GM06990 (cell line): ENCODE measurements around the gene ITGA4.

ENCODE experiments used
- DNase-seq: peaks from one replicate; pipeline ENCODE4 v3.0.0-alpha.2; 2011; ENCODE audit not compliant: insufficient read length; ENCODE audit errors: extremely low read depth
- H3K27me3 ChIP-seq: replicated peaks from 2 replicates; pipeline ENCODE4 v1.6.0; 2011; ENCODE audit warnings: low read length; ENCODE audit not compliant: control insufficient read depth, insufficient read depth
- H3K36me3 ChIP-seq: 2 replicates; pipeline ENCODE4 v1.5.1; 2011; ENCODE audit warnings: low read length; ENCODE audit not compliant: control insufficient read depth, insufficient read depth
- H3K4me3 ChIP-seq: replicated peaks from 2 replicates; pipeline ENCODE4 v1.5.1; 2011; ENCODE audit warnings: low read depth, mild to moderate bottlenecking, control low read depth, low read length
- CTCF ChIP-seq: IDR thresholded peaks from 2 replicates; pipeline ENCODE4 v1.5.1; 2011; ENCODE audit warnings: low read length, control low read depth, mild to moderate bottlenecking, inconsistent platforms; ENCODE audit not compliant: insufficient read depth, poor library complexity, severe bottlenecking

The ITGA4 gene

DNA sequence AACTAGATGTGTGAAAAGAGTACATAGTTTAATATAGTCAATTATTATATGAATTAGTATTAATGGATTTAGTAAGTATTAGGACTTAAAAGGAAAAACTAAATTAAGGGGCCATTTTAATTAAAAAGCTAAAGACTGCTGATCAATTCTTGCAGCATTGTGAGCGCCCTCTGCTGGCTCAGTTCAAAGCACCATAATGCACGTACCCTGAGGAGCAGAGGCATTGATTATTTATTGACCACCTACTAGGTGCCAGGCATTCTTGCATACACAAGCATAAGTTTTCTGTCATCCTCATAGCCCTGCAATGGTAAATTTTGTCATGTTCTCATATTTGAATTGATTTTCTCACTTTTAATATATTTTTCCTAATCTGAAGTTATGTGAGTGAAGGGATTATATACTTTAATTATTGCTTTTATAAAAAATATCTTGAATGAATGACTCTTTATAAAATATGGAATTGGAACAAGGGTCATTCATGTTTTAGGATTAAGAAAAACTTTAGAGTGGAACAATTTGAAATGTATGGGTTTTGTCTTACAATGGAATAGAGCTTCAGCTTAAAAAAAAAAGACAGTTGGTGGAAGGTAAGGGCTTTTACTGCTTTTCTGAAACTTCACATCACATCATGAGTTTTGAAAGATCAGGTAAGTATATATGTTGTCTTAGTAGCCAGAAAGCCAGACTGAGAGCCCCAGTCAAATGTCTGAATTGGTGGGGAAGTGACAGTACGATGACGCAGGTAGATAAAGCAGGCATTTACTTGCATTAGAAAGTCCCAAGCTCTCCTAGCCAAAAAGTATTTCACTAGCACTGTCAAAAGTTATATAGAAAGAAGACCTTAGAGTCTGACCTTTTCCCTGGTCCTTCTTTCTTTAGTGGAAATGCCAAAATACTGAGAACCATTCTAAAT, 9.7 kb downstream of the ITGA4 start:
- no peak for DNase-seq
- H3K36me3 ChIP-seq: peaks cover 2% of the 10 kb centered on the region
- peak; percentile 81 for TF ChIP-seq CTCF

GRCh38 chr2:181467966-181468707, 11.0 kb downstream of the ITGA4 start:
- peaks cover 3% of the 10 kb centered on the region for H3K36me3 ChIP-seq
- H3K4me3 ChIP-seq: no peak overlapping the region
- H3K27me3 ChIP-seq: no peaks in the 10 kb centered on the region
- no peak for DNase-seq
- no peak for TF ChIP-seq CTCF

More for the DNA sequence above, 9.7 kb downstream of the ITGA4 start:
- H3K4me3 ChIP-seq: peak overlapping the region; percentile 20; the same call in 1 of the 2 replicates
- H3K27me3 ChIP-seq: no peaks in the 10 kb centered on the region

GRCh38 chr2:181468811-181469210, 11.6 kb downstream of the ITGA4 start:
- Histone ChIP-seq H3K36me3 (peaks cover 6% of the 10 kb centered on the region), H3K4me3 (no peak overlapping the region), H3K27me3 (no peaks in the 10 kb centered on the region)
- no peak for DNase-seq
- TF ChIP-seq CTCF: no peak

GRCh38 chr2:181471226-181471625, 14.0 kb downstream of the ITGA4 start:
- DNase-seq: no peak
- peaks cover 7% of the 10 kb centered on the region for H3K36me3 ChIP-seq
- no peak overlapping the region for H3K4me3 ChIP-seq
- TF ChIP-seq CTCF: no peak
- no peaks in the 10 kb centered on the region for H3K27me3 ChIP-seq

GRCh38 chr2:181471783-181472182, 14.6 kb downstream of the ITGA4 start:
- Histone ChIP-seq H3K27me3 (no peaks in the 10 kb centered on the region), H3K36me3 (peaks cover 7% of the 10 kb centered on the region), H3K4me3 (no peak overlapping the region)
- no peak for DNase-seq
- no peak for TF ChIP-seq CTCF
